HG03439 (cell line): ENCODE measurements around the gene CARMIL3.

Source experiments
- ATAC-seq: cut with Tn5 transposase; IDR thresholded peaks from one replicate; pipeline ENCODE4 v1.9.1; 2021; ENCODE audit warnings: mild to moderate bottlenecking, moderate library complexity; ENCODE audit not compliant: unreplicated experiment

CARMIL3 gene

GRCh38 chr14:24113801-24114531 is 62.2 kb downstream of the CARMIL3 start:
- peak; percentile 33 for ATAC-seq

- ATAC-seq = peak; percentile 80
Measured at GRCh38 chr14:24114532-24115421, 63.0 kb downstream of the CARMIL3 start, which contains the start of the genes DCAF11 and NRL. Gene DCAF11 (plus strand): TSS chr14:24114777. CDS start chr14:24115595, 818 bp downstream. Gene NRL (minus strand): TSS chr14:24114949. CDS start chr14:24082848, 32,101 bp downstream.

DNA sequence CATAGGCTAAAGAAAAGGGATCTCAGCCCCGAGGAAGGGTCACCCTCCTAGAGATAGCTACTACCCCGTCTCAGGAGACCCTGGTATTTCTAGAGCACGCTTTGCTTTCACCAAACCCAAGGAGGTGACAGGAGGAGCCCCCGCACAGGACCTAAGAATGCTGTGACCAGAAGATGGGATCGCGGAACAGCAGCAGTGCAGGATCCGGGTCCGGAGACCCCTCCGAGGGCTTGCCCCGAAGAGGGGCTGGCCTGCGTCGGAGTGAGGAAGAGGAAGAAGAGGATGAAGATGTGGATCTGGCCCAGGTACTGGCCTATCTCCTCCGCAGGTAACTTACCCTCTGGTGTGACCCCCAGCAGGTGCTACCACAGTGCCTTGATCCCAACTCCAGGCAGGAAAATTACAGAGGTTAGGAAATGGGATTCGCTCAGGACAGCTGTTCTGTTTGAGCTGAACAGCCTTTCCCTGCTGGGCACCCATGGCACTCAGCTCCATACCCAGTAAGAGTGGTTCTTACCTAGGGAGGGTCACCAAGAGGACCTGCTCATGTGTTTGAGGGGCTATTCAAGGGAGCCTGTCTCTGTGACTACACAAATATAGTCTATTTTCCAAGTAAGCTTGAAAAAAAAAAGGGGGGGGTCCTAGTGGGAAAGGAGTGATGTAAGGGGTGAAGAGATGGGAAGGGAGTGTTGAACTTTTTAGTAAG is 63.8 kb downstream of the CARMIL3 start:
- no peak for ATAC-seq

- no peak for ATAC-seq
Measured at GRCh38 chr14:24116128-24116814, 64.5 kb downstream of the CARMIL3 start.

DNA sequence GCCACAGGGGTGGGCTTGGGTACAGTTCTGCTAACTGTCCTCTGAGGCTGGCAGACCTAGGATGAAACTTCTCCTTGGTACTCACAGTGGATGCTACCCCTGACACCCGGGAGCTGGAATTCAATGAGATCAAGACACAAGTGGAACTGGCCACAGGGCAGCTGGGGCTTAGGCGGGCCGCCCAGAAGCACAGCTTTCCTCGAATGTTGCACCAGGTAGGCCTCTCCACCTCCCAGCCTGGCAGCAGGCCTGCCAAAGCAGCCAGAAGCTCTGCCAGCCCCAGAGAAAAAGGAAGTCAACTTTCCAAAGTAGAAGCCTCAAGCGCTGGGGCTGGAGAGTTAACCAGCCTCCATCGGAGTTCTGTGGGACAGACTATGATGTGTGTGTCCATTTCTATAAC is 65.4 kb downstream of the CARMIL3 start:
- no peak for ATAC-seq
